HEK293 (cell line): ENCODE measurements around the gene TRA2A.

Experiments used
- BCL11A ChIP-seq: fragments of 450-650 bp; formaldehyde crosslinking; IDR thresholded peaks from 2 replicates; pipeline ENCODE4 v1.5.1; 2016; ENCODE audit warnings: low read depth, missing biosample characterization, missing genetic modification characterization
- BCL11B ChIP-seq: fragments of 450-650 bp; formaldehyde crosslinking; IDR thresholded peaks from 2 replicates; pipeline ENCODE4 v1.5.1; 2016; ENCODE audit warnings: low read depth, missing biosample characterization, missing genetic modification characterization
- KLF1 ChIP-seq: fragments of 450-650 bp; formaldehyde crosslinking; IDR thresholded peaks from 2 replicates; pipeline ENCODE4 v1.5.1; 2016; ENCODE audit warnings: missing biosample characterization, missing genetic modification characterization
- MZF1 ChIP-seq: fragments of 450-650 bp; formaldehyde crosslinking; IDR thresholded peaks from 2 replicates; pipeline ENCODE4 v1.5.1; 2017; ENCODE audit warnings: missing biosample characterization, missing genetic modification characterization, borderline replicate concordance
- ZNF157 ChIP-seq: fragments of 450-650 bp; formaldehyde crosslinking; IDR thresholded peaks from 2 replicates; pipeline ENCODE4 v1.5.1; 2016; ENCODE audit warnings: missing biosample characterization, missing genetic modification characterization
- ZNF37A ChIP-seq: fragments of 450-650 bp; IDR thresholded peaks from 2 replicates; pipeline ENCODE4 v1.5.1; 2018; ENCODE audit warnings: missing biosample characterization, missing genetic modification characterization
- TF ChIP-seq, protein P1 (sequence below): fragments of 450-650 bp; formaldehyde crosslinking; IDR thresholded peaks from 2 replicates; pipeline ENCODE4 v1.5.1; 2016; ENCODE audit warnings: missing biosample characterization, missing genetic modification characterization
- TF ChIP-seq, protein P2 (sequence below): fragments of 450-650 bp; formaldehyde crosslinking; IDR thresholded peaks from 2 replicates; pipeline ENCODE4 v1.5.1; 2016; ENCODE audit warnings: missing biosample characterization, missing genetic modification characterization

DNA sequence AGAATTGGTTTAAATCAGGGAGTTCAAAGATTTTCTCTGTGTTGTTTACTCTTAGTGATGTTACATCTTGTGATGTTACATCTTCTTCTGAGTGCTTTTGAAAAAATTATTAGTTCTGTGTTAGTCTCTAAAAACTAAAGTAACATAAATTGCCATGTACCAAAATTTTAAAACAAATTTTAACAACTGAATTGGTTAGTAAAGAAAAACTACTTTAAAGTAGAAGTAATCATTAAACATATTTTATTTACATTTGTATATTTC, 56.3 kb downstream of the TRA2A start:
- TF ChIP-seq, protein P1, sequence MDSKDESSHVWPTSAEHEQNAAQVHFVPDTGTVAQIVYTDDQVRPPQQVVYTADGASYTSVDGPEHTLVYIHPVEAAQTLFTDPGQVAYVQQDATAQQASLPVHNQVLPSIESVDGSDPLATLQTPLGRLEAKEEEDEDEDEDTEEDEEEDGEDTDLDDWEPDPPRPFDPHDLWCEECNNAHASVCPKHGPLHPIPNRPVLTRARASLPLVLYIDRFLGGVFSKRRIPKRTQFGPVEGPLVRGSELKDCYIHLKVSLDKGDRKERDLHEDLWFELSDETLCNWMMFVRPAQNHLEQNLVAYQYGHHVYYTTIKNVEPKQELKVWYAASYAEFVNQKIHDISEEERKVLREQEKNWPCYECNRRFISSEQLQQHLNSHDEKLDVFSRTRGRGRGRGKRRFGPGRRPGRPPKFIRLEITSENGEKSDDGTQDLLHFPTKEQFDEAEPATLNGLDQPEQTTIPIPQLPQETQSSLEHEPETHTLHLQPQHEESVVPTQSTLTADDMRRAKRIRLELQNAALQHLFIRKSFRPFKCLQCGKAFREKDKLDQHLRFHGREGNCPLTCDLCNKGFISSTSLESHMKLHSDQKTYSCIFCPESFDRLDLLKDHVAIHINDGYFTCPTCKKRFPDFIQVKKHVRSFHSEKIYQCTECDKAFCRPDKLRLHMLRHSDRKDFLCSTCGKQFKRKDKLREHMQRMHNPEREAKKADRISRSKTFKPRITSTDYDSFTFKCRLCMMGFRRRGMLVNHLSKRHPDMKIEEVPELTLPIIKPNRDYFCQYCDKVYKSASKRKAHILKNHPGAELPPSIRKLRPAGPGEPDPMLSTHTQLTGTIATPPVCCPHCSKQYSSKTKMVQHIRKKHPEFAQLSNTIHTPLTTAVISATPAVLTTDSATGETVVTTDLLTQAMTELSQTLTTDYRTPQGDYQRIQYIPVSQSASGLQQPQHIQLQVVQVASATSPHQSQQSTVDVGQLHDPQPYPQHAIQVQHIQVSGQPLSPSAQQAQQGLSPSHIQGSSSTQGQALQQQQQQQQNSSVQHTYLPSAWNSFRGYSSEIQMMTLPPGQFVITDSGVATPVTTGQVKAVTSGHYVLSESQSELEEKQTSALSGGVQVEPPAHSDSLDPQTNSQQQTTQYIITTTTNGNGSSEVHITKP (tag by site-specific recombination), result no peak
- TF ChIP-seq, protein P2, sequence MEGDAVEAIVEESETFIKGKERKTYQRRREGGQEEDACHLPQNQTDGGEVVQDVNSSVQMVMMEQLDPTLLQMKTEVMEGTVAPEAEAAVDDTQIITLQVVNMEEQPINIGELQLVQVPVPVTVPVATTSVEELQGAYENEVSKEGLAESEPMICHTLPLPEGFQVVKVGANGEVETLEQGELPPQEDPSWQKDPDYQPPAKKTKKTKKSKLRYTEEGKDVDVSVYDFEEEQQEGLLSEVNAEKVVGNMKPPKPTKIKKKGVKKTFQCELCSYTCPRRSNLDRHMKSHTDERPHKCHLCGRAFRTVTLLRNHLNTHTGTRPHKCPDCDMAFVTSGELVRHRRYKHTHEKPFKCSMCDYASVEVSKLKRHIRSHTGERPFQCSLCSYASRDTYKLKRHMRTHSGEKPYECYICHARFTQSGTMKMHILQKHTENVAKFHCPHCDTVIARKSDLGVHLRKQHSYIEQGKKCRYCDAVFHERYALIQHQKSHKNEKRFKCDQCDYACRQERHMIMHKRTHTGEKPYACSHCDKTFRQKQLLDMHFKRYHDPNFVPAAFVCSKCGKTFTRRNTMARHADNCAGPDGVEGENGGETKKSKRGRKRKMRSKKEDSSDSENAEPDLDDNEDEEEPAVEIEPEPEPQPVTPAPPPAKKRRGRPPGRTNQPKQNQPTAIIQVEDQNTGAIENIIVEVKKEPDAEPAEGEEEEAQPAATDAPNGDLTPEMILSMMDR, result no peak
- TF ChIP-seq KLF1 (tag by site-specific recombination) (no peak), ZNF37A (no peak), BCL11A (no peak), MZF1 (tag by site-specific recombination) (no peak), BCL11B (tag by site-specific recombination) (no peak), ZNF157 (tag by site-specific recombination) (no peak)
